ENCODE results near the gene ULK2.

GRCh38 chr17:19876529-19877161, 8.9 kb upstream of the ULK2 start:
- TF ChIP-seq, protein P1, sequence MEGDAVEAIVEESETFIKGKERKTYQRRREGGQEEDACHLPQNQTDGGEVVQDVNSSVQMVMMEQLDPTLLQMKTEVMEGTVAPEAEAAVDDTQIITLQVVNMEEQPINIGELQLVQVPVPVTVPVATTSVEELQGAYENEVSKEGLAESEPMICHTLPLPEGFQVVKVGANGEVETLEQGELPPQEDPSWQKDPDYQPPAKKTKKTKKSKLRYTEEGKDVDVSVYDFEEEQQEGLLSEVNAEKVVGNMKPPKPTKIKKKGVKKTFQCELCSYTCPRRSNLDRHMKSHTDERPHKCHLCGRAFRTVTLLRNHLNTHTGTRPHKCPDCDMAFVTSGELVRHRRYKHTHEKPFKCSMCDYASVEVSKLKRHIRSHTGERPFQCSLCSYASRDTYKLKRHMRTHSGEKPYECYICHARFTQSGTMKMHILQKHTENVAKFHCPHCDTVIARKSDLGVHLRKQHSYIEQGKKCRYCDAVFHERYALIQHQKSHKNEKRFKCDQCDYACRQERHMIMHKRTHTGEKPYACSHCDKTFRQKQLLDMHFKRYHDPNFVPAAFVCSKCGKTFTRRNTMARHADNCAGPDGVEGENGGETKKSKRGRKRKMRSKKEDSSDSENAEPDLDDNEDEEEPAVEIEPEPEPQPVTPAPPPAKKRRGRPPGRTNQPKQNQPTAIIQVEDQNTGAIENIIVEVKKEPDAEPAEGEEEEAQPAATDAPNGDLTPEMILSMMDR (IDR thresholded peaks at IDR 0.05; ENCODE audit: low read depth, low read length) = no peak
- no peak for TF ChIP-seq EZH2phosphoT487 (IDR thresholded peaks at IDR 0.05; ENCODE audit: low read depth)

All from OCI-LY3 (cell line).